Measurements from ENCODE around the gene OAF. TPM values are rescaled to one million over a fixed set of nuclear protein-coding genes. Genes with fewer than 3 reads are reported as not detected.

OAF gene
- total RNA-seq, 3 donors from 2014 or later: 5.0 to 5.8 (median 5.3) TPM

DNA sequence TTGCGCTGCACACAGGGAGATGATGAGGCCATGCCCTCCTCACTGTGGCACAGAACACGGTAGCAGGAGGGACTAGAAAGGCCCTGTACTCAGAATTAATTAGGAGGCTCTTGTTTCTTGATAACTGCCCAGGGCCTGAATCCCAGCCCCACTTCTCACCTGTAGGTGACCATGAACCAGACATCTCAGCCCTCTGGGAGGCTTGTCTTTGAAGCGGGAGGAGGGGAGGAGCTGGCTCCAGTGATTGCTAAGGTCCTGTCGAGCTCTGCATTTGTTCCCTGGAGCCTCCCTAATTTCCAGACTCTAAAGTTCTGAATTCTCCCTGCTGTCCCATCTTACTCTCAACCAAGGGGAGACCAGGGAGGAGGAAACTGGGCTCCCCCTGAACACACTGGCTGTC lies 19.8 kb upstream of the OAF start:
- Mint-ChIP-seq H3K36me3 (ENCODE audit: insufficient read depth) (no peaks in the 10 kb centered on the region), H3K4me1 (ENCODE audit: low read depth) (peaks cover 7% of the 10 kb centered on the region), H3K9me3 (no peaks in the 10 kb centered on the region), H3K4me3 (no peak overlapping the region), H3K27me3 (ENCODE audit: low read depth) (peaks cover 13% of the 10 kb centered on the region)
- DNase-seq (no peak), ATAC-seq (no peak)

GRCh38 chr11:120192831-120193625 lies 17.8 kb upstream of the OAF start:
- DNase-seq (no peak), ATAC-seq (no peak)
- peaks cover 11% of the 10 kb centered on the region for H3K27me3 Mint-ChIP-seq (ENCODE audit: low read depth)
- H3K9me3 Mint-ChIP-seq: no peaks in the 10 kb centered on the region
- no peaks in the 10 kb centered on the region for H3K4me1 Mint-ChIP-seq (ENCODE audit: low read depth)
- H3K36me3 Mint-ChIP-seq (ENCODE audit: insufficient read depth): no peaks in the 10 kb centered on the region
- H3K4me3 Mint-ChIP-seq: no peak overlapping the region

GRCh38 chr11:120194166-120194565 lies 16.7 kb upstream of the OAF start:
- Mint-ChIP-seq H3K4me3 (no peak overlapping the region), H3K4me1 (ENCODE audit: low read depth) (no peaks in the 10 kb centered on the region), H3K27me3 (ENCODE audit: low read depth) (peaks cover 9% of the 10 kb centered on the region), H3K36me3 (ENCODE audit: insufficient read depth) (no peaks in the 10 kb centered on the region), H3K9me3 (no peaks in the 10 kb centered on the region)
- ATAC-seq (no peak), DNase-seq (no peak)

- no peaks in the 10 kb centered on the region for H3K36me3 Mint-ChIP-seq (ENCODE audit: insufficient read depth)
- no peak overlapping the region for H3K4me3 Mint-ChIP-seq
- no peaks in the 10 kb centered on the region for H3K4me1 Mint-ChIP-seq (ENCODE audit: low read depth)
- ATAC-seq: no peak
- no peaks in the 10 kb centered on the region for H3K9me3 Mint-ChIP-seq
- peaks cover 11% of the 10 kb centered on the region for H3K27me3 Mint-ChIP-seq (ENCODE audit: low read depth)
- no peak for DNase-seq
Observed at GRCh38 chr11:120195601-120196320, 15.1 kb upstream of the OAF start.

- DNase-seq (no peak), ATAC-seq (no peak)
- Mint-ChIP-seq H3K4me1 (ENCODE audit: low read depth) (no peaks in the 10 kb centered on the region), H3K27me3 (ENCODE audit: low read depth) (peaks cover 11% of the 10 kb centered on the region), H3K36me3 (ENCODE audit: insufficient read depth) (no peaks in the 10 kb centered on the region), H3K4me3 (no peak overlapping the region), H3K9me3 (no peaks in the 10 kb centered on the region)
Observed at GRCh38 chr11:120196826-120197225, 14.0 kb upstream of the OAF start.

DNA sequence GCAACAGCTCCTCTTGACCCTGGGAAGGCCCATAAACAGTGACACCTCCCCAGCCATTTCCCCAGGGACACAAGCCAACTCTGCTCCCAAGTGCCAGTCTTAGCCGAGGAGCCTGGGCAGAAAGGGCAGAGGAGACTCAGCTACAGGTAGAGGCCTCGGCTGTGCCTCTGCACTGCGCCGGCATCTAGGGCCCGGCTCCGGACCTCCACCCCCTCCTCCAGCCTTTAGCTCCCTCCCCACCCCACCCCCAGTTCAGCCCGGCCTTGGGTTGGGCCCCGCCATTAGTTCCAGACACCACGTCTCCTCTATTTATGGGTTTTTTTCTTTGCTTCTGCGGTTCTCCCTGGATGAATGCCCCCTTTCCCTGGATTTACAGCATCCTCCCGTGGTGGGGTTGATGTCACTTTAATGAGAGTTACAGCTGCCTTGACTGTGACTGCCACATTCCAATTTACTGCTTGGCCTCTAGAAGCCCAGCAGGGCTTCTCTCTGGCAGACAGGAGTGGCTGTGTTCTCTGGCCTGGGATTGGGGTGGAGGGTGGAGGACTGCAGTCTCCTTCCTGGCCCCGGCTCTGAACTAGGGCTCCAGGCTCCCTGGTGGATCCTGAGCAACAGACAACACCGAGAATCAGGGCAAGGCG lies 13.5 kb upstream of the OAF start:
- Mint-ChIP-seq H3K4me1 (ENCODE audit: low read depth) (no peaks in the 10 kb centered on the region), H3K4me3 (no peak overlapping the region), H3K27me3 (ENCODE audit: low read depth) (peaks cover 14% of the 10 kb centered on the region), H3K9me3 (no peaks in the 10 kb centered on the region), H3K36me3 (ENCODE audit: insufficient read depth) (no peaks in the 10 kb centered on the region)
- DNase-seq: no peak
- ATAC-seq: no peak

DNA sequence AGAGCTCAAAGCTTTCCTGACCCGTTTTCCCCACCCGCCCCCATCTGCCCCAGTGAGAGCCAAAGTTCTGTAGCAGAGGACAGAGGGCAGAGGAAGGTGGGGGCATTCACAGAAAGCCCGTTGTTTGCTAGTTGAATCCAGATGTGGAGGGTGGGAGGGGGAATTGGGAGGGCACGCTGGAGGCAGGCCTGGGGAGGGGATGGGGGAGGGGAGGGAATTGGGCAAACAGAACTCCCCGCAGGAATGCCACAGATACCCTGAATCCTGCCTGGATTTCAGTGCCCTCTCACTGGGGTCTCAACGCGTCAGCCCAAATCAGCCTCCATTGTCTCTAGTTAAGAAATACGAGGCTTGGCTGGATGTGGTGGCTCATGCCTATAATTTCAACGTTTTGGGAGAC lies 12.9 kb upstream of the OAF start:
- Mint-ChIP-seq H3K27me3 (ENCODE audit: low read depth) (peaks cover 14% of the 10 kb centered on the region), H3K4me1 (ENCODE audit: low read depth) (no peaks in the 10 kb centered on the region), H3K9me3 (no peaks in the 10 kb centered on the region), H3K4me3 (no peak overlapping the region), H3K36me3 (ENCODE audit: insufficient read depth) (no peaks in the 10 kb centered on the region)
- ATAC-seq (no peak), DNase-seq (no peak)

GRCh38 chr11:120198403-120198786 lies 12.4 kb upstream of the OAF start:
- Mint-ChIP-seq H3K4me3 (no peak overlapping the region), H3K4me1 (ENCODE audit: low read depth) (no peaks in the 10 kb centered on the region), H3K27me3 (ENCODE audit: low read depth) (peaks cover 14% of the 10 kb centered on the region), H3K9me3 (no peaks in the 10 kb centered on the region), H3K36me3 (ENCODE audit: insufficient read depth) (no peaks in the 10 kb centered on the region)
- DNase-seq: no peak
- ATAC-seq: no peak

- H3K4me1 Mint-ChIP-seq (ENCODE audit: low read depth): no peaks in the 10 kb centered on the region
- H3K4me3 Mint-ChIP-seq: no peak overlapping the region
- no peak for DNase-seq
- H3K27me3 Mint-ChIP-seq (ENCODE audit: low read depth): peaks cover 14% of the 10 kb centered on the region
- H3K9me3 Mint-ChIP-seq: no peaks in the 10 kb centered on the region
- no peak for ATAC-seq
- H3K36me3 Mint-ChIP-seq (ENCODE audit: insufficient read depth): no peaks in the 10 kb centered on the region
Observed at GRCh38 chr11:120198787-120199469, 11.9 kb upstream of the OAF start.

GRCh38 chr11:120199613-120200012 lies 11.2 kb upstream of the OAF start:
- DNase-seq: no peak
- no peaks in the 10 kb centered on the region for H3K9me3 Mint-ChIP-seq
- no peaks in the 10 kb centered on the region for H3K4me1 Mint-ChIP-seq (ENCODE audit: low read depth)
- H3K27me3 Mint-ChIP-seq (ENCODE audit: low read depth): peaks cover 17% of the 10 kb centered on the region
- H3K4me3 Mint-ChIP-seq: no peak overlapping the region
- H3K36me3 Mint-ChIP-seq (ENCODE audit: insufficient read depth): no peaks in the 10 kb centered on the region
- no peak for ATAC-seq

DNA sequence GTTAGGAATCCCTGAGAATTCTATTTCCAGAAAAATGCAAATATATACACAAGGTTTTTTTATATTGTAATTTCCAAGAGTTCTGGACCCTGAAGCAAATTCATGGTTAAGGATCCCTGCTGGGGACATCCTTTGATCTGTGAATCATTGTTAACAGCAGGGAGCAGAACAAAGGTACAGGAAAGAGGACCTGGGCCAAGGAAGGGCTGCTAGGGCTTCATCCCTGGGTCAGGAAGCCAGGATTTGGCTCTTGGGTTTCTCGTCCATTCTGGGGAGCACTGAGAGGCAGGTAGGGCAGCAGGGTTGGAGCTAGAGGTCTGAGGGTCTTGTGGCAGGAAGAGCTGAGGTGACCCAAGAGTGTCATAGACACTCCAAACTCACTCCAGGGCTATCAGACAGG lies 10.2 kb upstream of the OAF start:
- Mint-ChIP-seq H3K4me1 (ENCODE audit: low read depth) (no peaks in the 10 kb centered on the region), H3K27me3 (ENCODE audit: low read depth) (peaks cover 17% of the 10 kb centered on the region), H3K9me3 (no peaks in the 10 kb centered on the region), H3K36me3 (ENCODE audit: insufficient read depth) (no peaks in the 10 kb centered on the region), H3K4me3 (no peak overlapping the region)
- ATAC-seq (no peak), DNase-seq (no peak)

DNA sequence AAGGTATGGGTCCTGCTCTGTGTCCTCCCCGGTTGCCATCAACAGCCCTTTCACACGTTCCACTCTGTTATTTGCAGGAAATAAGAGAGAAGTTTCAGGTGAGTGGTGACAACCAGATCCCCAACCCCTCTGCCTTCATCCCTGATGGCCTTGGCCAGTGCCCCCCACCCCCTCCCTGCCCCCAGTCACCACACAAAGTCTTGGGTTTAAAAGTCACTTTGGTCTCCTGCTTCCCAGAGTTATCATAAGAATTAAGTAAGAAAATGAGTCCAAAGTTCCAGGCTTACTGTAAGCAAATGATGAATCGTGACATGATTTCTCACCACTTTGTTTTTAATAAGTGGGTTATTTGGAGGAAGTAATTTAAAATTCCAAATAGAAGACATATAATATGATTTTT lies 9.2 kb upstream of the OAF start:
- H3K9me3 Mint-ChIP-seq: no peaks in the 10 kb centered on the region
- DNase-seq (no peak), ATAC-seq (no peak)
- H3K27me3 Mint-ChIP-seq (ENCODE audit: low read depth): peaks cover 17% of the 10 kb centered on the region
- H3K36me3 Mint-ChIP-seq (ENCODE audit: insufficient read depth): no peaks in the 10 kb centered on the region
- no peaks in the 10 kb centered on the region for H3K4me1 Mint-ChIP-seq (ENCODE audit: low read depth)
- no peak overlapping the region for H3K4me3 Mint-ChIP-seq

GRCh38 chr11:120203626-120204025 lies 7.2 kb upstream of the OAF start:
- no peaks in the 10 kb centered on the region for H3K9me3 Mint-ChIP-seq
- no peak overlapping the region for H3K4me3 Mint-ChIP-seq
- no peak for ATAC-seq
- no peaks in the 10 kb centered on the region for H3K4me1 Mint-ChIP-seq (ENCODE audit: low read depth)
- DNase-seq: no peak
- no peaks in the 10 kb centered on the region for H3K36me3 Mint-ChIP-seq (ENCODE audit: insufficient read depth)
- peaks cover 28% of the 10 kb centered on the region for H3K27me3 Mint-ChIP-seq (ENCODE audit: low read depth)

DNA sequence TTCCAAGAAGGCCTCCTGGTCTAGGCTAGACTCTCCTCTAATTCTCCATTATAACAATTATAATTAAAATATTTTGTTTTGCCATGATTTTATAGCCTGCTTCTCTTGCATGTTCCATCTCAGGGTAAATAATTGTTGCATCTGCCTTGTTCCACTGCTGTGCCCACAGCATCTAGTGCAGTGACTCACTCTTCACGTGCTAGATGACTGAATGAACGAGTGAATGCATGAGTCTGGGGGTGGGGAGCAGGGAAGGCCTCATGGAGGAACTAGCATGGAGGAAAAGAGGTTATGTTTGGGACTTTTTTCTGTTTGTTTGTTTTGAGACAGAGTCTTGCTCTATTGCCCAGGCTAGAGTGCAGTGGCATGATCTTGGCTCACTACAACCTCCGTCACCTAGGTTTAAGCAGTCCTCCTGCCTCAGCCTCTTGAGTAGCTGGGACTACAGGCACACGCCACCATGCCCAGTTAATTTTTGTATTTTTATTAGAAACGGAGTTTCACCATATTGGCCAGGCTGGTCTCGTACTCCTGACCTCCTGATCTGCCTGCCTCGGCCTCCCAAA lies 5.2 kb upstream of the OAF start:
- DNase-seq (no peak), ATAC-seq (no peak)
- Mint-ChIP-seq H3K27me3 (ENCODE audit: low read depth) (peaks cover 35% of the 10 kb centered on the region), H3K4me1 (ENCODE audit: low read depth) (peaks cover 5% of the 10 kb centered on the region), H3K36me3 (ENCODE audit: insufficient read depth) (no peaks in the 10 kb centered on the region), H3K9me3 (no peaks in the 10 kb centered on the region), H3K4me3 (no peak overlapping the region)

Measured in activated T-cell treated with anti-CD3 and anti-CD28 coated beads, Interleukin-2, amount 50 U/mL, for 4 hours (primary cell).